Activated naive CD4-positive, alpha-beta T cell treated with anti-CD3 and anti-CD28 coated beads, Interleukin-2, amount 50 U/mL, for 16 hours (primary cell): ENCODE measurements around the gene ZBTB12.
"Not testable (repeated sequence)": the region's sequence is repeated elsewhere in the genome, so short reads cannot be mapped to it uniquely, and the experiment has no call there.

Experiments
- DNase-seq: peaks from one replicate; pipeline ENCODE4 v3.0.0-alpha.2; 2020

ZBTB12 gene

DNA sequence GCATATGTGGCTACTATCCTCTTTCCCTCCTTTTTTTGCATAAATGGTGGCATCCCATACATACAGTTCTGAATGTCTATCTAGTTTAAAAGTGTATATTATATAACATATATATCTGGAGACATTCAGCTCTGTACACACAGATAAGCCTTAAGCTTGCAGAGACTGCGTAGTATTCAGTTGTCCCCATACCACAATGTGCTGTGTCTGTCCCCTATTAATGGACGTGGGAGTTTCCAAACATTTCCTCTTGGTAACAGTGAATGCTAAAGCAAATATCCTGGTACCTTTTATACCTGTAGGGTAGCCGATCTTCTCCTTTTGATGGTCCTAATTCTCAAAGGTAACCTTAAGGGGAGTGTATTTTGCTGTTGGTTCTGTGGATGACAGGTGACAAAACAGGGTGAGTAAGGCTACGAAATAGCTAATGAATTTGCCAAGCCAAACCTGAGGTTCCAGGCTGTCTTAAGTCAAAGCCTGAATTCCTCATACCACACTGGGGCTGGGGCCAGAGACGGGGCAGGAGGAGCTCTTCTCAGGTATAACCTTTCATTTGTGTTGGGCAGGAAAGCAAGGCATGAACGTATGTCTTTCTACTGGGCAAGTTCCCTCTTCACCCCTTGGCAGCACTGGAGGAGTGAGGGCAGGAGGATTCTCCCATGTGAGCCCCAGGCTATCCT is 17.9 kb upstream of the ZBTB12 start:
- DNase-seq, result no peak

DNA sequence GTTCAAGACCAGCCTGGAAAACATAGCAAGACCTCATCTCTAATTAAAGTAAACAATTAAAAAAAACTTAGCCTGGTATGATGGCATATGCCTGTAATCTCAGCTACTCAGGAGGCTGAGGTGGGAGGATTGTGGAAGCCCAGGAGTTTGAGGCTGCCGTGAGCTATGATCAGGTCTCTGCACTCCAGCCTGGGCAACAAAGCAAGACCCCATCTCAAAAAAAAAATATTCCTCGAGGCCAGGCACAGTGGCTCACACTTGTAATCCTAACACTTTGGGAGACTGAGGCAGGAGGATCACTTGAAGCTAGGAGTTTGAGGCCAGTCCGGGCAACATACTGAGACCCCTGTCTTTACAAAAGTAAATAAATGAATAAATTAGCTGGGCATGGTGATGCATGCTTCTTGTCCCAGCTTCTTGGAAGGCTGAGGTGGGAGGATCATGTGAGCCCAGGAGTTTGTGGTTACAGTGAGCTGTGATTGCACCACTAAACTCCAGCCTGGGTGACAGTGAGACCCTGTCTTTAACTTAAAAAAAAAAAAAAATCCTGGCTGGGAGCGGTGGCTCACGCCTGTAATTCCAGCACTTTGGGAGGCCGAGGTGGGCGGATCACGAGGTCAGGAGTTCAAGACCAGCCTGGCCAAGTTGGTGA is 16.3 kb upstream of the ZBTB12 start:
- no peak for DNase-seq

DNA sequence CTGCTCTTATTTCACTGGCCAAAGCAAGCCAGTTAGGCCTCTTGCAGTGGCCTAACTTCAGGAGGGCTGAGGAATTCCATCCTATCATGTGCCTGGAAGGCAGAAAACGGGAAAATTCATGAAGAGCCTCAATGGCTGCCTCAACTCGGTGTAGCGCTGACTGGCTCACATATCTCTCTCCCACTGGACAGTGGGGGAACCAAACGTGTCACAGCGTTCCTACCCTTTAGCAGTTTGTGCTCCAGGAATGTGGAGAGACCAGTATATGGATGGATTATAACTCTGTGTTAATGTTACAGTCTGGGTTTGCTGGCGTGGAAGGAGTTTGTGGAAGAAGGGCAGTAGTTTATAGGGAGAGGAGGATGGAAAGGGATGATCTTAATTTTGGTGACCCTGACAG is 13.9 kb upstream of the ZBTB12 start:
- DNase-seq, result no peak

DNA sequence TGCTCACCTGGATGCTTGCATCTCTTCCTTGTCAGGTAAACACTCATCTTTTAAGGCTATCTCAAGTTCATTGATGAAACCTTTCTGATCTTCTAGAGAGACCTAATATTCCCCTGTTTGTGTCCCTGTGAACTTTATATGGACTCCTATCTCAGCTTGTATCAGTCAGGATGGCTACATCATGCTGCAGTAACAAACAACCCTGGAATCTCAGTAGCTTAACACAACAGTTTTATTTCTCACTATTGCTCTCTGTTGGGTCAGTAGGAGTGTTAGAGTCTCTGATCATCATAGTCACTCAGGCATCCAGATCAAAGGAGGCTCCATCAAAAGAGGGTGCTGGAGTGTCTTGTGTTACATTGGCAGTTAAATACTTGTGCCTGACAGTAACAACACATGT is 13.5 kb upstream of the ZBTB12 start:
- DNase-seq, result no peak

DNA sequence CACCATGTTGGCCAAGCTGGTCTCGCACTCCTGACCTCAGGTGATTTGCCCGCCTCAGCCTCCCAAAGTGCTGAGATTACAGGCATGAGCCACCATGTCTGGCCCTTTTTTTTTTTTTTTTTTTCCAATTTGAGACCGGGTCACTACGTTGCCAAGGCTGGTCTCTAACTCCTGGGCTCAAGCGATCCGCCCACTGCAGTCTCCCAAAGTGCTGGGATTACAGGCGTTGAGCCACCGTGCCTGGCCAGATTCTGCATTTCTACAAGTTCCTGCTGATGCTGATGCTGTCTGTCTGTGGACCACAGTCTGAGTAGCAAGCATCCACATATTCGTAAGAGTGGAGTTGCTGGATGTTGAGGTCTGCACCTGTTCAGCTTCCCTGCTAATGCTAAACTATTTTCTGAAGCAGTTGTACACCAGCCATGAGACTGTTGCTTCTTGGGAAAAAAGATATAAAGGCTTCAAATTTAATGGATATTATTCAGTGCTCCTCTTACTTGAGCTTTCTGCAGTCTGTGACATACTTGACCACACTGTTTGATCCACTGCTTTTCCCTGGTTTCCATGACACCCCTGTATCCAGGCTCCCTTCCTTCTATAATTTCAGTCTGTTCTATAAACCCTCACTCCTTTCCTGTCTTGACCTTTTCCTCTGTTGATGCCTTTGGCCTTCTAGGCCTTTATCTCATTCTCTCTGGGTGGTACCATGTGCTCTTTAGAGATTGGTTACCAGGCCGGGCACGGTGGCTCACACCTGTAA is 10.1 kb upstream of the ZBTB12 start:
- no peak for DNase-seq

DNA sequence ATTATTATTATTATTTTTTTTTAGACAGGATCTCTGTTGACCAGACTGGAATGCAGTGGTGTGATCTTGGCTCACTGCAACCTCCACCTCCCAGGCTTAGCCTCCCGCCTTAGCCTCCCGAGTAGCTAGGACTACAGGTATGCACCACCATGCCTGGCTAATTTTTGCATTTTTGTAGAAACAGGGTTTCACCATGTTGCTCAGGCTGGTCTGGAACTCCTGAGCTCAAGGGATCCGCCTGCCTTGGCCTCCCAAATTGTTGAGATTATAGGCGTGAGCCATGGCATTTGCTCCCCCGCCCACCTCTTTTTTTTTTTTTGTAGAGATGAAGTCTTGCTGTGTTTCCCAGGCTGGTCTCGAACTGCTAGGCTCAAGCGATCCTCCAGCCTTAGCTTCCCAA is 7.4 kb upstream of the ZBTB12 start:
- DNase-seq, result not testable (repeated sequence)

DNA sequence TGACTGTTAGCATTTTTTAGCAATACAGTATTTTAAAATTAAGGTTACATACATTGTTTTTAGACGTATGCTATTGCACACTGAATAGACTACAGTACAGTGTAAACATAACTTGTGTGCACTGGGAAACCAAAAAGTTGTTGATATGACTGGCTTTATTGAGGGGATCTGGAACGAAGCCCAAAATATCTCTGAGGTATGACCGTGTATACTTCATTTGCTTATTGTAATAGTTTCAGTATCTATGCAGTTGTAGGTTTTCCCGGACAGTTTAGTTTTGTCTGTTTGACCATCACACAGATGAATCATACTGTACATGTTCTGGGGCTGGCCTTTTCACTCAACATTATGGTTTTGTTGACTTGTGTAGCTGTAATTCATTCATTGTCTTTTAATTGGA is 6.9 kb upstream of the ZBTB12 start:
- DNase-seq, result no peak

DNA sequence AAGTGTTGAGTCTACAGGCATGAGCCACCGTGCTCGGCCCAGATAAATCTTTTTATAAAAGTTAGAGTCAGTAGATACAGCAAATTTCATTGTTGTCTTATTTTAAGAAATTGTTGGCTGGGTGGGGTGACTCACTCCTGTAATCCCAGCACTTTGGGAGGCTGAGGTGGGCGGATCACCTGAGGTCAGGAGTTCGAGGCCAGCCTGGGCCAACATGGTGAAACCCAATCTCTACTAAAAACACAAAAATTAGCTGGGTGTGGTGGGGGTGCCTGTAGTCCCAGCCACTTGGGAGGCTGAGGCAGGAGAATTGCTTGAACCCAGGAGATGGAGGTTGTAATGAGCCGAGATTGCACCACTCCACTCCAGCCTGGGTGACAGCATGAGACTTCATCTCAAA is 6.4 kb upstream of the ZBTB12 start:
- not testable (repeated sequence) for DNase-seq

DNA sequence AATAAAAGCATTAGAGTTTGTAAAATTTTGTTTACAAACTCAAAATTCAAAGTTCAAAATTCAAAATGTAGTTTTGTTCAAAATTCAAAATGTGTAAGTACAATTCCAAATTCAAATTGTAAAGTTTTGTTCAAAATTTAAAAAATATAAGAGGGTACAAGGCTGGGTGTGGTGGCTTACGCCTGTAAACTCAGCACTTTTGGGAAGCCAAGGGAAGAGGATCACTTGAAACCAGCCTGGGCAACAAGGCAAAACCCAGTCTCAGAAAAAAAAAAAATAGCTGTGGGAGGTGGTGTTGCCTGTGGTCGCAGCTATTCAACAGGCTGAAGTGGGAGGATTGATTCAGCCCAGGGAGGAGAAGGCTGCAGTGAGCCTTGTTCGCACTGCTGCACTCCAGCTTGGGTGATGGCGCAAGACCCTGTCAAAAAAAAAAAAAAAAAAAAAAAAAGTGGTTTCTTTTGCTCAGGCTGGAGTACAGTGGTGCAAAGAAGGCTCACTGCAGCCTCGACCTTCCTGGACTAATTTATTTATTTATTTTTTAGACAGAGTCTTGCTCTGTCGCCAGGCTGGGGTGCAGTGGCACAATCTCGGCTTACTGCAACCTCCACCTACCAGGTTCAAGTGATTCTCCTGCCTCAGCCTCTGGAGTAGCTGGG is 5.4 kb upstream of the ZBTB12 start:
- no peak for DNase-seq

DNA sequence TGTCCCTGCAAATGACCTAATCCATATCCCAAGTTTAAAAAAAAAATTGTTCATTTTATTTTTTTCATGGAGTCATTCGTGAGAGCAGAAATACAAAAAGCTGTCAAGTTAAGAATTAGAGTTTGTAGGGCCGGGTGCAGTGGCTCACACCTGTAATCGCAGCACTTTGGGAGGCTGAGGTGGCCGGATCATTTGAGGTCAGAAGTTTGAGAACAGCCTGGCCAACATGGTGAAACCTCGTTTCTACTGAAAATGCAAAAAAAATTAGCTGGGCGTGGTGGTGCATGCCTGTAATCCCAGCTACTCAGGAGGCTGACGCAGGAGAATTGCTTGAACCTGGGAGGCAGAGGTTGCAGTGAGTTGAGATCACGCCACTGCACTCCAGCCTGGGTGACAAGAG is 4.8 kb upstream of the ZBTB12 start:
- not testable (repeated sequence) for DNase-seq

DNA sequence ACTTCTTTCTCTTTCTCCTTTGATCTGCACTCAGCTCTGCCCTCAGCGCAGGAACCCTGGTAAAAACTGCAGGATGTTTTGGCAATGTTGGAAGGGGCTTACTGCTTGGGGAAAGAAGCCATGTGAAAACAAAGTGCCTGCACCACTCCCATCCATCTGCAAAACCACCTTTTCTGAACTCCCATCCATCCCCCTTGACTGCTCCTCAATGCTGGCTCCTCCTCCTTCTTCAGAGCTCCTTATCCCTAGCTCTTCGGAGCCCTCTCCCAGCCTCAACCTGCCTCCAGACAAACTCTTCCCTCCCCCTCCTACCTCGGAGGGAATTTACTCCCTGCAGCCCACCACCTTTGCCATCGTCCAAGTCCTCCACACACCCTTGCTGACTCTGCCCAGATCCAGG is 4.2 kb upstream of the ZBTB12 start:
- DNase-seq, result no peak

DNA sequence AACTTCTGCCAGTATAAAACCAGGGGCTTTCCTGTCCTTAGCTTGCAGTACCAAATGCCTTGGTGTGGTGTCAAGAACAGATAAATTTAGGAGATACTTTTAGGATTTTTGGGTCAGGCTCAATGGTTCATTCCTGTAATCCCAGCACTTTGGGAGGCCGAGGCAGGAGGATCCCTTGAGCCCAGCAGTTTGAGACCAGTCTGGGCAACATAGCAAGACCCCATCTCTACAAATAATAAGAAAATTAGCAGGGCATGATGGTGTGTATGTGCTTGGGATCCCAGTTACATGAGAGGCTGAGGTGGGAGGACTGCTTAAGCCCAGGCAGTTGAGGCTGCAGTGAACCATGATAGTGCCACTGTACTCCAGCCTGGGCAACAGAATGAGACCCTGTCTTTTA is 3.2 kb upstream of the ZBTB12 start:
- DNase-seq, result no peak

DNA sequence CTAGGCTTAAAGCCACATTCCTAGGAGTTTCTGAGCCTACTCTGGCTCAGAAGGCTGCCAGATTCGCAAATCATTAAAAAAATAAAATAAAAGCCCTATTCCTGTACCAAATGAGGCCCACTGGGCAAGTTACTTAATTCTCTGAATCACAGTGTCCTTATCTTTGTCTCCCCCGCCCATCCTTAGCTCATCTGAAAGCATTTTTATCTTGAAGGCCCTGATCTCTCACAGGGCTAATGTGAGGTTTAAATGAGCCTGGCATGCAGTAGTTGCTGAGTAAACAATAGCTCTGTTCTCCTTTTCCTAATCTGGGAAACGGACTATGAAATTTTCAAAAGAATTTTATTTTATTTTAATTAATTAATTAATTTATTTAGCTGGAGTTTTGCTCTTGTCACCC is 2.1 kb upstream of the ZBTB12 start:
- no peak for DNase-seq

DNA sequence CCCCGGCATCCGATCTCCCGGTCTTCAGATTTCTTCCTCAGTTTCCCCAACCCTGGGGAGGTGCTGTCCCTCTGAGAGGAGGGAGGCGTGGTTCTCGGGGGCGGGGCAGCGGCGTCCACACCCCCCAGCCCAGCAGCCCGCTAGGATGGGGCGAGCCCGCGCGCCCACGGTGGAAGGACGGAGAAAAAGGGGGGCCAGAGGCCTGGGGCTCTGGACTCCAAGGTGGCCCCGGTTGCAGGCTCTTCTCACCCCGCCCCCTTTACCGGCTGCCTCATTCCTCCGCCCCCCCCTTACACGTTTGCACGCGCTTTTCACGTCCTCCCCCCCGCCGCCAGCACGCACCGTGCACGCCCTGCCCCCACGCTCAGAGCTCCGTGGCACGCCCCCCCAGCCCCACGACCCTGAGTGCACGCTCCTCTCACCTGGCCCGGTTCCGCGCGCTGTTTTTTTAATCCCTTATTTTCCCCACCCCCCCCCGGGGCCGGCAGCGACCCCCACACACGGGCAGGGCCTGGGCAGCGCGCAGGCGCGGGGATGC is 402 bp downstream of the ZBTB12 start:
- DNase-seq, result peak; percentile 82

DNA sequence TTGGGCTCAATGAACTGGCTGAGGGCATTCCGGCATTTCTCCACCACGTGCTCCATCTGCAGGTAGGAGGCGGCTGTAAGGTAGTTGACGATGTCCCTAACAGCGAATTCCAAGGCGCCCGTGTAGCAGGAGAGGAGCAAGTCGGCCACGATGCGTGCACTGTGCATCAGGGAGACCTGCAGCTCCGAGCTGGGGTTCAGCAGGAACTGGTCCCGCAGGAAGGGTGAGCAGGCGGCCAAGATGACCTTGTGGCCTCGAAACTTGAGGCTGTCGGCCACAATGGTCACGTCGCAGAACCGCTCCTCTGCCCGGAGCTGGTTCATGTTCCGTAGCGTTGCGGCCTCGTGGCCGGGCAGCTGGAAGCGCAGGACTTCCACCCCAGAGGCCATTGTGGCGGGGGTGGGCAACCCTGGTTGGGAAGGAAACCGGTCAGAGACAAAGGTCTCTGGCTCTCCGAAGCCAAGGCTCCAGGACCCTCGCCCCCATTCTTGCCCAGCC is 920 bp downstream of the ZBTB12 start:
- DNase-seq, result no peak

DNA sequence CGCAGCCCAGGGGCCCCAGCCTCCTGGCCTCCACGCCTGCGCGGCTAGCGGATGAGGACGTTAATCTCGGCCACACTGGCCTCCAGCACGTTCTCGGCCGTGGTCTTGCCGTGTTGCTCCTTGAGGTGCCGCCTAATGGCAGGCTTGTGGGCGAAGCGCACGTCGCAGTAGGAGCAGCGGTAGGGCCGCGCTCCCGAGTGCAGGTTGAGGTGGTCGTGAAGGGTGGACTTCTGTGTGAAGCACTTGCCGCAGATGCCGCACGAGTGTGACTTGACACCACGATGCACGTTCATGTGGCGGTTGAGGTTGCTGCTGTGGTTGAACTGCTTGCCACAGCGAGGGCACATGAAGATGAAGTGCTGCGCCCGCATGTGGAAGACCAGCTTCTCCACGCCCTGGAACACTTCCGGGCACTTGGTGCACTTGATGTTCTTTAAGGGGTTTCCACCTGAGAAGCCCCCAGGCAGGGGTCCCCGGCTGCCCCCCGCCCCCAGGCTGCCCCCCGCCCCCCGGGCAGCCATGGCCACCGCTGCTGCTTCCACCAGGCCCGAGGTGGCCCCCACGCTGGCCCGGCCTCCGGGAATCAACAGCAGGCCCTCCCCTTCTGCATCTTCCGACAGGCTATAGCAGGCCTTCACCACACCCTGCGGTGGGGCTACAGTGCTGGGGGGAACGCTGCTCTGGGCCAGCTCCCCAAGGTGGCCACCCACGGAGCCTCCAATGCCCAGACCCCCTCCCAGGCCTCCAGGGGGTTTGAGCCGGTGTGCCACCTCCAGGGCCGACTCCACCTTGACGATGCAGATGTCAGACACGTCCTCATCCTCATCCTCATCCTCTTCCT is 1.8 kb downstream of the ZBTB12 start:
- no peak for DNase-seq

DNA sequence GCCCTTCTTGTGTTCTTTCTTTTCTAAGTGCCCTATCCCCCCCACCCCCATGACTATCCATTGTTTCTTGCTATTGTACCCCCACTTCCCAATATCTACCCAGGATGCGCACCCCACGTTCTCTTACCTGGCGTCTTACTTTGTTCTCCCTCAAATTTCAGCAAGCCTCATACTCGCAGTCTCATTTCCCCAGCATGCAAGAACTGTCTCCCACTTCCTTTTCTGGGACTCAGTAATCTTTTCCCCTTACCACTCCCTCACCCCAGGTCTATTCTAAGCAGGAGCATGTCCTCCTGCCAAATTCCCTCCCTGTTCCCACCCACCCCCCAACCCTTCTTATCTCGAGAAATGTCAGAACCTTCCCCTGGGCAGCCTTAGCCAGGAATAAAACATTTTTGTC is 2.7 kb downstream of the ZBTB12 start:
- DNase-seq, result no peak

DNA sequence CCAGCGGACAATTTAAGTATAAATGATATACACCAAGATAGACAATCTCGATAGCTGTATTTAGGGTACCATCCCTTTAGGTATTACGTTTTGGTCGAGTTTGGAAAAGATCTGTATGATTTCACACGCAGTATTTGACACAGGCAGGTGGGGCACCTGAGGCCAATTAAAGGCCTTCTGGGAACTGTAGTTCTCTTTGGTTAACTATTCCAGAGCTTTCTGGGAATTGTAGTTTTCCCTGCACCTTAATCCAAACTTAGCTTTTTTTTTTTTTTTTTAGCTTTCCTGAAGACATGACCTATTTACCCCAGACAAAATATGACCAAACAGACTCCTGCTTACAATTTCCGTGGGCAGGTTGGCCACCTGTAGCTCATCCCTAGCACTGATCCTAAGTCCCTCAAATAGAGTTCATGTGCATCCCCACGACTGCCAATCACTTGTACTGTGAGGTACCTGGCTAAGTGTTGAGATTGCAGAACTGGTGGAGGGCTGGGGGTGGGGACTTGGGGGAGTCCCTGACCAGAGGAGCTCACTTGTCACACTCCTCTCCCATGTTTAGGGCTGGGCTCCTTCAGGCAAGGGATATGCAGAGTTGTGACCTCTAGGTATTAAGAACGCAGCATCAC is 3.4 kb downstream of the ZBTB12 start:
- peak; percentile 37 for DNase-seq

DNA sequence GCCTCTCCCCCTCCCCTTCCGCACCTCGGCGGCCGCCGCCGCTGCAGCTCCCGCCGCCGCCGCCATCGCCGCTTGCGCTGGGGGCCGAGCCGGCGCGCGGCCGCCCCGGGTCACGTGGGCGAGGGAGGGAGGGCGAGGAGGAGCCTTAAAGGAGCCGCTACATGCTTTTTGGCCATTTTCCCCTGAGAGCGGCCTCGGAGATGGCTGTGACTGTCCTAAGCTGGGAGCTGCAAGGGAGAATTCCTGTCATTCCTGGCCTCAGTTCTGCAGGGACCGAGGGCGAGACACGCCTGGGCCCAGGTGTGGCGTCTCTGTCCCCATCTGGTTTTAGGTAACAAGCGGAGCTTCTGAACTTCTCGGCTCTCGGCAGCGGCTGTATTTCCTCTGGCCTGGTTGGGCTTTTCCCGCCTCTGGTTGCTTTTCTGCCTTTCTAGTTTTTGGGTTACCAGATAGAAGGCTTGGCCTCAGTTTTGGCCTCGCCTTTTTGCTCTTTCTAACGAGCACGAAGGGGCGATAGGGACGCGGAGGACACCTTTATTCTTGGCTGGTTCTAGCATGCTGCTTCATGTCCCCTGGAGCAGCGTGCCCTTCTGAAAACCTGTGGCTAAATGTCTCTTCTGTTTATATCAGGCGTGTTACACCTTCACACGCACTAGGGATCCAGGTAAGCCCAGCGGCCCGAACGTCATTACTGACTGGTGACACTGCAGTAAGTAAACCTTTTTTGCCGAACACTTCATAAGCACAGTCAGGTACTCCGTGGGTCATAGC is 4.1 kb downstream of the ZBTB12 start, which contains the start of gene EHMT2:
Gene EHMT2, minus strand, starts transcription at position 87 of the 771 bp plus-strand sequence. Its CDS starts 21 bp downstream, at position 66.
- peak; percentile 90 for DNase-seq

DNA sequence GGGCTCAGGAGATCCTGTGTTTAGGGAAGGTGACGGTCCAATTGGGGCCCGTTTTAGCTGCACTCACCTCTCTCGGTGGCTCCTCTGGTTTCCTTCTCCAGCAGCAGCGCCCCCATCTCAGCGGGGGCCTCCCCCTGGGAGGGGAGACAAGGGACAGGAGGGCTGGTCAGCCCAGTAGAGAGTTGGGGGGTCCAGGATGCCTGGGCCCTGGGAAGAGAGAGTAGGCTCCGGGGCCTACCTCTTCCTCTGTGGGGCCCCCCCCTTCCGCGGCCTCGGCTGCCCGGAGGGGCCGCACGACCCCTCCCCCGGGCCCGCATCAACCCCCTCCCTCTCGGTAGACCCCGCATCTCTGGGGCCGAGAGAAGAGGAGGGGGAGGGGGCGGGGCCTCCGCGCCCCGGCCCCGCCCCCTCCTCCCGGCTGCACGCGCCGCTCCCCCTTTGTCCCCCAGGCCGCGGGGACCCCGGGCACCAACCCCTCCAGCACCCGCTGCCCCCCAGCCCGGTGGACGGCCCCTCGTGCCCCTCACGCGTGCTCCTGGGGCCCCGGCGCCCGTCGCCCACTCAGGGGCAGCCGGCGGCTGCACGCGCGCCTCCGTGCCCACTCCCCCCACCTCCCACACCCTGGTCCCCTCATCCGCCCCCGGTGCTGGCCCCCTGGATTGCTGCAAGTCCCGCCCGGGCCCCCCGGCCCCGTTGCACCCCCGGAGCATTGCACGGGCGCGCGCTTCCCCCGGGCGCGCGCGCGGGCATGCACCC is 4.9 kb downstream of the ZBTB12 start:
- no peak for DNase-seq
